Mesenchymal stem cell (in vitro differentiated cells and primary cell): Measurements from ENCODE around the gene C16orf96.
A peak's percentile ranks its signal among the peaks of the same experiment; 100 is the strongest.

Source experiments
- DNase-seq: peaks from one replicate; pipeline ENCODE4 v3.0.0-alpha.2; 2013
- H2AFZ ChIP-seq: one replicate; pipeline ENCODE4 v1.6.1; 2013; ENCODE audit warnings: low read depth, mild to moderate bottlenecking, control low read depth, inconsistent platforms, low read length, moderate library complexity
- H2AK5ac ChIP-seq: 2 replicates; pipeline ENCODE4 v1.6.1; 2013; ENCODE audit warnings: low read length, moderate library complexity, mild to moderate bottlenecking, inconsistent platforms; ENCODE audit not compliant: severe bottlenecking
- H2BK120ac ChIP-seq: one replicate; pipeline ENCODE4 v1.6.1; 2013; ENCODE audit warnings: low read depth, mild to moderate bottlenecking, inconsistent platforms, low read length, moderate library complexity
- H2BK12ac ChIP-seq, 2 experiments: one replicate each; pipeline ENCODE4 v1.6.1; 2013; ENCODE audit warnings: inconsistent platforms in 2 of 2, low read length in 2 of 2, mild to moderate bottlenecking in 2 of 2, moderate library complexity in 2 of 2, control low read depth in 1 of 2
- H2BK15ac ChIP-seq: one replicate; pipeline ENCODE4 v1.6.1; 2013; ENCODE audit warnings: mild to moderate bottlenecking, low read depth, inconsistent platforms; ENCODE audit not compliant: poor library complexity, severe bottlenecking
- H2BK5ac ChIP-seq: 2 replicates; pipeline ENCODE4 v1.6.1; 2013; ENCODE audit warnings: low read depth, mild to moderate bottlenecking, low read length, control low read depth, inconsistent platforms; ENCODE audit not compliant: poor library complexity, severe bottlenecking
- H3K14ac ChIP-seq, 2 experiments: one replicate each; pipeline ENCODE4 v1.6.1; 2013; ENCODE audit warnings: inconsistent platforms in 2 of 2, low read length in 2 of 2, control low read depth in 1 of 2, mild to moderate bottlenecking in 1 of 2, moderate library complexity in 1 of 2
- H3K18ac ChIP-seq, 2 experiments: one replicate each; pipeline ENCODE4 v1.6.1; 2013; ENCODE audit warnings: inconsistent platforms in 2 of 2, low read length in 2 of 2, control low read depth in 1 of 2, low read depth in 1 of 2, mild to moderate bottlenecking in 1 of 2
- H3K23ac ChIP-seq, 2 experiments: one replicate each; pipeline ENCODE4 v1.6.1; 2013; ENCODE audit warnings: inconsistent platforms in 2 of 2, low read length in 2 of 2, mild to moderate bottlenecking in 2 of 2, moderate library complexity in 2 of 2, control low read depth in 1 of 2
- H3K27ac ChIP-seq: 2 replicates; pipeline ENCODE4 v1.5.1; 2013; ENCODE audit warnings: mild to moderate bottlenecking, moderate library complexity, low read length, control low read depth, inconsistent platforms; ENCODE audit not compliant: poor library complexity, severe bottlenecking
- H3K27me3 ChIP-seq, 2 experiments: 2 replicates each; pipeline versions ENCODE4 v1.6.1 to v1.7.0; 2013; ENCODE audit warnings: low read length in 2 of 2, mild to moderate bottlenecking in 2 of 2, moderate library complexity in 2 of 2, control low read depth in 1 of 2, inconsistent platforms in 1 of 2; ENCODE audit not compliant: control insufficient read depth in 1 of 2, insufficient read depth in 1 of 2
- H3K36me3 ChIP-seq, 2 experiments: 2 replicates each; pipeline versions ENCODE4 v1.6.1 to v1.7.0; 2013; ENCODE audit warnings: low read length in 2 of 2, control low read depth in 1 of 2, inconsistent platforms in 1 of 2, low read depth in 1 of 2, mild to moderate bottlenecking in 1 of 2; ENCODE audit not compliant: insufficient read depth in 2 of 2, control insufficient read depth in 1 of 2
- H3K4ac ChIP-seq, 2 experiments: one replicate each; pipeline ENCODE4 v1.6.1; 2013; ENCODE audit warnings: inconsistent platforms in 2 of 2, low read length in 2 of 2, mild to moderate bottlenecking in 2 of 2, moderate library complexity in 2 of 2, control low read depth in 1 of 2, low read depth in 1 of 2
- H3K4me1 ChIP-seq: 2 replicates; pipeline ENCODE4 v1.6.1; 2013; ENCODE audit warnings: low read depth, low read length, control low read depth; ENCODE audit not compliant: control insufficient read depth, insufficient read depth
- H3K4me2 ChIP-seq: 2 replicates; pipeline ENCODE4 v1.6.1; 2013; ENCODE audit warnings: low read length, mild to moderate bottlenecking, inconsistent platforms; ENCODE audit not compliant: poor library complexity, severe bottlenecking
- H3K4me3 ChIP-seq, 2 experiments: 2 replicates each; pipeline versions ENCODE4 v1.5.1 to v1.7.0; 2013; ENCODE audit warnings: low read length in 2 of 2, mild to moderate bottlenecking in 2 of 2, control low read depth in 1 of 2, low read depth in 1 of 2; ENCODE audit not compliant: insufficient read depth in 1 of 2
- H3K79me1 ChIP-seq: replicated peaks from 2 replicates; pipeline ENCODE4 v1.6.1; 2013; ENCODE audit warnings: mild to moderate bottlenecking, control low read depth, low read length, inconsistent platforms; ENCODE audit not compliant: poor library complexity, severe bottlenecking
- H3K9ac ChIP-seq: 2 replicates; pipeline ENCODE4 v1.7.0; 2013; ENCODE audit warnings: mild to moderate bottlenecking, low read length, moderate library complexity
- H3K9me3 ChIP-seq: 2 replicates; pipeline ENCODE4 v1.7.0; 2013; ENCODE audit warnings: mild to moderate bottlenecking, low read length; ENCODE audit not compliant: control insufficient read depth
- H4K8ac ChIP-seq: one replicate; pipeline ENCODE4 v1.6.1; 2013; ENCODE audit warnings: inconsistent platforms, mild to moderate bottlenecking, low read length, moderate library complexity
- H4K91ac ChIP-seq: one replicate; pipeline ENCODE4 v1.6.1; 2013; ENCODE audit warnings: mild to moderate bottlenecking, low read length, inconsistent platforms
- WGBS: methylation state at CpG from one replicate; pipeline ENCODE4 v1.1.7; 2013; ENCODE audit warnings: mixed read lengths; 5-methylcytosine and 5-hydroxymethylcytosine counted together

The C16orf96 gene

GRCh38 chr16:4522051-4522581 lies 34.0 kb upstream of the C16orf96 start:
- no peak overlapping the region for H3K27ac ChIP-seq
- H3K27me3 ChIP-seq, result no peaks in the 10 kb centered on the region
- no peak overlapping the region for H2AK5ac ChIP-seq
- H3K14ac ChIP-seq, result no peak overlapping the region
- H3K36me3 ChIP-seq, result peaks cover 0 to 33% of the 10 kb centered on the region in 2 experiments
- no peaks in the 10 kb centered on the region for H3K9me3 ChIP-seq
- no peak overlapping the region for H2BK12ac ChIP-seq
- H3K4me2 ChIP-seq, result no peak overlapping the region
- peaks cover 27% of the 10 kb centered on the region for H3K4me1 ChIP-seq
- H3K4ac ChIP-seq, result no peak overlapping the region
- no peak overlapping the region for H3K4me3 ChIP-seq
- H3K23ac ChIP-seq, result peak overlapping the region in 1 of 2 experiments; percentile 16
- H2BK120ac ChIP-seq, result no peak overlapping the region
- no peak overlapping the region for H2BK5ac ChIP-seq
- peak overlapping the region; percentile 33 for H3K9ac ChIP-seq
- H2AFZ ChIP-seq, result no peak overlapping the region
- no peak overlapping the region for H3K18ac ChIP-seq
- DNase-seq, result no peak
- 83% methylated on average over 8 of the region's 8 CpGs for WGBS
- no peak overlapping the region for H4K91ac ChIP-seq
- H2BK15ac ChIP-seq, result no peak overlapping the region
- H3K79me1 ChIP-seq, result peaks cover 53% of the 10 kb centered on the region
- no peak overlapping the region for H4K8ac ChIP-seq

GRCh38 chr16:4523686-4524085 lies 32.5 kb upstream of the C16orf96 start:
- no peak overlapping the region for H3K4me3 ChIP-seq

GRCh38 chr16:4524571-4524970 lies 31.6 kb upstream of the C16orf96 start:
- Histone ChIP-seq H3K18ac (no peak overlapping the region), H4K91ac (no peak overlapping the region), H3K4me3 (no peak overlapping the region), H3K9ac (no peak overlapping the region), H3K79me1 (peaks cover 43% of the 10 kb centered on the region), H2BK120ac (no peak overlapping the region), H3K23ac (no peak overlapping the region), H2AK5ac (no peak overlapping the region), H3K27me3 (no peaks in the 10 kb centered on the region), H3K36me3 (peaks cover 0 to 29% of the 10 kb centered on the region in 2 experiments), H2BK5ac (no peak overlapping the region), H3K4me1 (peaks cover 30% of the 10 kb centered on the region), H3K9me3 (no peaks in the 10 kb centered on the region), H2BK12ac (no peak overlapping the region), H2BK15ac (no peak overlapping the region), H3K4ac (no peak overlapping the region), H3K14ac (no peak overlapping the region), H3K4me2 (no peak overlapping the region), H2AFZ (no peak overlapping the region), H4K8ac (no peak overlapping the region), H3K27ac (no peak overlapping the region)
- DNase-seq, result no peak

More at GRCh38 chr16:4523686-4524085, 32.5 kb upstream of the C16orf96 start:
- WGBS, result 95% methylated on average over 4 of the region's 4 CpGs
- Histone ChIP-seq H4K91ac (no peak overlapping the region), H3K23ac (no peak overlapping the region), H3K27me3 (no peaks in the 10 kb centered on the region), H2BK12ac (no peak overlapping the region), H3K27ac (no peak overlapping the region), H3K4me1 (peaks cover 27% of the 10 kb centered on the region), H3K4me2 (no peak overlapping the region), H3K14ac (no peak overlapping the region), H2BK5ac (no peak overlapping the region), H4K8ac (peak overlapping the region; percentile 39), H3K4ac (no peak overlapping the region), H2AFZ (no peak overlapping the region), H2AK5ac (peak overlapping the region; percentile 31), H3K79me1 (peaks cover 49% of the 10 kb centered on the region), H3K9ac (no peak overlapping the region), H2BK15ac (no peak overlapping the region), H3K36me3 (peaks cover 0 to 29% of the 10 kb centered on the region in 2 experiments), H3K18ac (peak overlapping the region in 1 of 2 experiments; percentile 6), H2BK120ac (no peak overlapping the region), H3K9me3 (no peaks in the 10 kb centered on the region)
- DNase-seq, result no peak

GRCh38 chr16:4525069-4525468 lies 31.1 kb upstream of the C16orf96 start:
- H3K27ac ChIP-seq, result no peak overlapping the region
- no peaks in the 10 kb centered on the region for H3K9me3 ChIP-seq
- DNase-seq, result no peak

More at GRCh38 chr16:4525069-4525468, 31.1 kb upstream of the C16orf96 start:
- H3K18ac ChIP-seq, result no peak overlapping the region
- 86% methylated on average over 7 of the region's 7 CpGs for WGBS
- no peak overlapping the region for H4K91ac ChIP-seq
- H3K23ac ChIP-seq, result no peak overlapping the region
- no peaks in the 10 kb centered on the region for H3K27me3 ChIP-seq
- no peak overlapping the region for H3K4me3 ChIP-seq
- peaks cover 0 to 29% of the 10 kb centered on the region in 2 experiments for H3K36me3 ChIP-seq
- no peak overlapping the region for H2BK5ac ChIP-seq
- no peak overlapping the region for H2BK120ac ChIP-seq
- no peak overlapping the region for H3K4ac ChIP-seq
- H4K8ac ChIP-seq, result no peak overlapping the region
- H3K9ac ChIP-seq, result no peak overlapping the region
- no peak overlapping the region for H2AK5ac ChIP-seq
- no peak overlapping the region for H2AFZ ChIP-seq
- no peak overlapping the region for H2BK15ac ChIP-seq
- H3K4me2 ChIP-seq, result no peak overlapping the region
- peak overlapping the region in 1 of 2 experiments; percentile 4 for H3K14ac ChIP-seq
- peaks cover 42% of the 10 kb centered on the region for H3K79me1 ChIP-seq
- H3K4me1 ChIP-seq, result peaks cover 32% of the 10 kb centered on the region
- no peak overlapping the region for H2BK12ac ChIP-seq
